Measurements from ENCODE around the gene ARHGEF2.
"Not testable (repeated sequence)": the region's sequence is repeated elsewhere in the genome, so short reads cannot be mapped to it uniquely, and the experiment has no call there.

Gene ARHGEF2

GRCh38 chr1:155990005-155990739 is 11.8 kb upstream of the ARHGEF2 start:
- no peak for DNase-seq

GRCh38 chr1:155989242-155990004 is 11.1 kb upstream of the ARHGEF2 start:
- DNase-seq: peak; percentile 71

DNA sequence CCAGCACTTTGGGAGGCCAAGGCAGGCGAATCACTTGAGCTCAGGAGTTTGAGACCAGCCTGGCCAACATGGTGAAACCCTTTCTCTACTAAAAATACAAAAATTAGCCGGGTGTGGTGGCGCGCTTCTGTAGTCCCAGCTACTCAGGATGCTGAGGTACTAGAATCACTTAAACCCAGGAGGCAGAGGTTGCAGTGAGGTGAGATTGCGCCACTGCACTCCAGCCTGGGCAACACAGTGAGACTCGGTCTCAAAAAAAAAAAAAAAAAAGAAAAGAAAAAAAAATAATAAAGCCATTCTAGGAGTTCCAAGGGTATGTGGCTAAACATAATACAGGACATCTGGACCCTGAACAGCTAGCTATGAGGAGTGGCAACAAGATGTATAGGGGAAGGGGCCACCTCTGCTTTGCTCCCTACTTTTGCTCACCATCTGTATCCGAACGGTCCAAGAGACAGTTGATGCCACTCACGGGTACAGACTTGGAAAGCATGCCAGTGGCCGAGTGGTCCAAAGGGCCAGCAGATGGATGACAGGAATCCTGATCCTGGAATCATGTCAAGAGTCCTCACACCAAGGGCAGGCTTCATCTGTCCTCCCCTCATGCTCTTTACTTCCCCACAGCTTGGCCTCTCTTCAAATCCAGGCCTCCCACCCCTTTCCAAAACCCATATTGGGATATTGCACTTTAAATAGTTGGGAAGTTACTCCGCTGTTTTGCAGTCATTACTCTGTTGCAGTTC is 6.7 kb upstream of the ARHGEF2 start:
- not testable (repeated sequence) for DNase-seq

GRCh38 chr1:155984341-155984740 is 6.0 kb upstream of the ARHGEF2 start:
- DNase-seq: peak; percentile 80

GRCh38 chr1:155983191-155984024 is 5.1 kb upstream of the ARHGEF2 start:
- DNase-seq: peak; percentile 65

DNA sequence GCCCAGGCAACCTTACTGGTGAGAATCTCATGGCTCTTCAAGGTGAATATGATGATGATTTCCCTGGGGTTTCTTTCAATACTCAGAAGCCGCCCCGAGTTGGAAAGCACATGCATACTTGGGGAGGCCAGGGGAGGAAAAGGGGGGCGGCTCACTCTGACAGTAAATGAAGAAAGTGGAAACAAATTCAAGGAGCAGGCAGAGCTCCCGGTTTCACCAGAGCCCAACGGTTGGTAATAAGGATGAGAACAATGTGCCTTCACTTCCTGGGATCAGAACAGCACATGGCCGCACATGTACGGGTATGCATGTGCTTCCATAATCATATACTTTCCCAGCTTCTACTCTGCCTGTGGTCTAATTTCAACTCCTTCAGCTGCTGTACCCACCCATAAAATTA is 3.8 kb upstream of the ARHGEF2 start:
- DNase-seq: no peak

DNA sequence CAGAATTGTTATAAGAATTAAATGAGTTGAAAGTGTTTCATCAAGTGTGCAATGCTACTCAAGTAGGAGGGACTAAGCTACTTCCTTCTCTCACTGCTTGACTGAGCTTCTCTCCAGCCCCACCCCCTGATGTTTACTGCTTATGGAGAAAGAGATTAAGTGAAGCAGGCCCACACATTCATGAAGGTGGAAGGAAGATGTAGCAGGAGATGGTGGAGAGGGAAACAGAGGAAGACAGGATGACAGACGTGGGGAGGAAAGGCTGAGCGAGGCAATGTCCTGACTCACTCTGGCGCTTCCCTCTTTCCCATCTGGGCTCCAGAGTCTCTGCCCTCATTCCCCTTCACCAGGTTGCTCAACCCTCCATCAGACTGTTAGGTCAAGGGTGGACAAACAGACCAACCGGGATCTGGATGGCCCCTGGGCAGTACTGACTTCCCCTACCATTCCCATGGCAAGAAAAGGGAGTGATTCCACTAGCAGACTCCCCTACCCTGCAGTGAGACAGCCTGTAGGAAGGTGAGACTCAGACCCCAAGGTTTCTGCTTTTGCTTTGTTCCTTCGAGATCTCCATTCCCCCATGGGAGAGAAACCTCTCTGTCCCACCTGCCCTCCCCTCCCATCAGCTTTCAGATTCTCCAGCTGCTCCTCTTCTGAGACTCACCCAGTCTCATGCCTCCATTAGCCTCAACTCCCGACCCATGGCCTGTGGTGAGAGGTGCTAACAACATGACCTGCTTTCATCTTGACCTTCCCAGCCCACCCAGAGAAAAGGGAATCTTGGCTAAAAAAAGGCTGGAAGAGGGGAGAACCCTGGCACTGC is 3.1 kb upstream of the ARHGEF2 start:
- DNase-seq: no peak

DNA sequence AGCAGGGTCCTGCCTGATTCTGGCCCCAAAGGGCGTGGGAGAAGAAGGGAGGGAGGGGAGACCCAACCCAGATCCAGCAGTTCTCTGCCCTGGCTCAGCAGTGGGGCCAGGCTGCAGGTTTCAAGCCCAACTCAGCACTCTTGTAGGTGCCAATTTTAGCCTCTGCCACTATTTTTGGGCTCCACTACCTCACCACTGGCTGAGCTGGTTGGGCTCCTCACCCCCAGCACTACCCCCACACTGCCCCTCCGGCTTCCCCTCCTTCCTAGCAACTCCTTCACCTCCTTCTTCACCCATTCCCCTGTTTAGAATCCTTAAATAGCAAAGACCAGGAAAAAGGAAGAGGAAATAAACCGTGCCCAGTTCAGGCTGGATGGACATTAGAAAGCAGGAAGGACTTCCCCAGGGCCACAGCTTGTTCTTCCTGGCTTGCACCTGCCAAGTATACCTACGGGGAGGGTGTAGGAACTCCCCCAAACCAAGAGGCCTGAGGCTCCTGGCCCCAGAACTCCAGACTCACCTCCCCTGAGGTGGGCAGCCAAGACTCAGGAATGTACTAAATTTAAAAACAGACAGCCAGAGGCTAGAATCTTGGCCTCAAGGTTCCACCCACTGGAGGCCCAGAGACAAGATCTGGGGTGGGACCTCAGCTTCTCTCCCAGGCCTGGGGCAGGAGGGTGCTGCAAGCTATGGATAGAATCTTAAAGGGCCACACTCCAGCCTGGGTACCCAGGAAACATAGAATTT is 1.4 kb upstream of the ARHGEF2 start:
- no peak for DNase-seq

- no peak for DNase-seq
These were observed 654 bp upstream of the ARHGEF2 start for GRCh38 chr1:155978973-155979429.

DNA sequence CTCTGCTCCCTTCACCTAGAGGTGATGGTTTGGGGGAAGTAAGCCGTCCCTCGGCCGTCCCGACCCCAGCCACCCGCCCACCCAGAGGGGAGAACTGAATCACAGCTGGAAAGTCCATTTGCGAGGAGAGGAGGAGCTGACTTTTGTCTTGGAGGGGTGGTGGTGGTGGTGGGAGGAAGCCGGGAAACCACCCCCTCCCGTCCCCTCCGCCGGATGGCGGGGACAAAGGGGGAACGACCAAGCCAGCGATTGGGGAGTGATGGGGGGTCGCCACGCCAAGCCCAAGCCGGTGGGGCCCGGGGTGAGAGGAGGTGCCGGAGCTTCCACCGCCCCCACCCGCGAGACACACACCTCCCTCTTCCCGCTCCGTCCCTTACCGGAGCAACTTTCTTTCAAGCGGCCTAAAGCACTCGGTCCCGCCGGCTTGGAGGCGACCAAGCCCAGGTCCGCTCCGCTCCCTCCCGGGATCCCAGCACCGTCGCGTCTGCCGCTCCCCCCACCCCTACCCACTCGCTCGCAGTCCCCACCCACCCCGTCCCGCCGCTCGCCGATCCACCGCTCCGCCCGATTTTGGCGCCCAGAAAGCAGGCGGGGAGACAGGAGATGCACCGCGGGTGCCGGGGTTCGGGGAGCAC is 540 bp downstream of the ARHGEF2 start:
- no peak for DNase-seq

DNA sequence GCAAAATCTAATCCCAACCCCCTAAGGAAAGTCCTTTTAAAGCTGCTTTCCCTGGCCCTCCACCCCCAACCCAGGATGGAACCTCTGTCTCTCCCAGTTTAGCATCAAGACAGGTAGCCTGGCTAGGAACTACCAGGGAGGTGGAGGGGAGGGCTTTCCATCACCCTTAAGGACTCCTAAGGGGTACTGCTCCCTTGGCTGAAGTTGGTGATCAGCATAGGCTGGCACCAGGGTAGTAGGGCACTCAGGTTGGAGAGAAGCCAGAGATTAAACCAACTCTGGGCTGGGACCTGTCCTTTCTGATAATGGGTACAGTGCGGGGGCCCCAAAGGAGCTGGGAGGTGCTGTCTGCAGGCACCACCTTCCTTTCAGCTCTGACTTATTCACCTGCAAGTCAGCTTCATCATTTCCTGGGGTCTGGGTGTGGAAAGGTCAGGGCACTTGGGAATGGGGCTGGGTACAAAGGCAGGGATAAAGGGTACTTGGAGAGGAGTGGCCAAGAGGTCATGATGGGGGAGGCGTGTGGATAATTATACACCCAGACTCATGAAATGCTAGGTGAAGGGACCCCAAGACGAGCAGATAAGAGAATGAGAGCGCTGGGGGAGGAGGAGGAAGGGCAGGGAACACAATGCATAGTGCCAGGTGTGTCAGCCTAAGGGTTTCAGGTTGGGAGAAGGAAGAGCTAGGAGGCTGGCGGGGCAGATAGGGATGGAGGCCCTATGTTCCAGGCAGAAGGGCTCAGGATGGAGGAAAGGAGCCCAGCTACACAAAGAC is 1.2 kb downstream of the ARHGEF2 start:
- no peak for DNase-seq

DNA sequence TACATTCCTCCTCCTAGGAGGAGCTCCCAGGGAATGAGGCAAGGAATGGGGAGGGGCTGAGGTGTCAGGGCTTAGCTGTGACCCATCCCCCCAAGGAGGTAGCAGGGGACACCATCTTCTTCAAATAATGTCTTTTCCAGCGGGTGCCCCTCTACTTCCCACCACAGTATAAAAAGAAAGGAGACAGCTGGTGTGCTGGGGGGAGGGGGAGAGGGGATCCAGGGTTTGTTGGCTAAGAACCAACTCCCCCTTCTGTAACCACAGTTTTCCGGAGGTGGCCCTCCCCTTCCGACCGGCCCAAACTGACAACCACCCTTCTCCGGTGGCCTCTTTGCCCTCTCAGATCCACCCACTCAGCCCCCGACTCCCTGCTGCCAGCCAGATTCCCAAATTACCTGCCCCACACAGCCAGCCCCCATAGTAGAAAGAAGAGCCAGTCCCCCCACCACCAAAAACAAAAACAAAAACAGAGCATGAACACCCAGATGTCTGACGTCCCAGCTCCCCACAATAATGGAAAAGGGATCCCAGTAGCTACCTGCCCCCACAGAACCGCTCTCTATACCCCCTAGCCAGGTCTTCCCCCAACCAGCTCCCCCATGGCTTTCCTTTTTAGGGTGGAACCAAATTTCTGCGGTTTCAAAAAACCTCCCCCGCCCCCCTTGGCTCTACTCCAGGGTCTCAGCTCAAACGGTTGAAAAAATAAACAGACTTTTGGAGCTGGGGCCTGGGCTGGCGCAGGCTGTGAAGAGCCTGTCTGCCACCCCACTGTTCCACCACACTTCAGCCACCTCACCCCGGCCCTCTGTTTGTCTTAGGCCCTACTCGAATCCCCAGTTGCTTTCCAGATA is 2.1 kb downstream of the ARHGEF2 start:
- DNase-seq: peak; percentile 33

- no peak for DNase-seq
These were observed 2.8 kb downstream of the ARHGEF2 start for GRCh38 chr1:155975375-155976061.

DNA sequence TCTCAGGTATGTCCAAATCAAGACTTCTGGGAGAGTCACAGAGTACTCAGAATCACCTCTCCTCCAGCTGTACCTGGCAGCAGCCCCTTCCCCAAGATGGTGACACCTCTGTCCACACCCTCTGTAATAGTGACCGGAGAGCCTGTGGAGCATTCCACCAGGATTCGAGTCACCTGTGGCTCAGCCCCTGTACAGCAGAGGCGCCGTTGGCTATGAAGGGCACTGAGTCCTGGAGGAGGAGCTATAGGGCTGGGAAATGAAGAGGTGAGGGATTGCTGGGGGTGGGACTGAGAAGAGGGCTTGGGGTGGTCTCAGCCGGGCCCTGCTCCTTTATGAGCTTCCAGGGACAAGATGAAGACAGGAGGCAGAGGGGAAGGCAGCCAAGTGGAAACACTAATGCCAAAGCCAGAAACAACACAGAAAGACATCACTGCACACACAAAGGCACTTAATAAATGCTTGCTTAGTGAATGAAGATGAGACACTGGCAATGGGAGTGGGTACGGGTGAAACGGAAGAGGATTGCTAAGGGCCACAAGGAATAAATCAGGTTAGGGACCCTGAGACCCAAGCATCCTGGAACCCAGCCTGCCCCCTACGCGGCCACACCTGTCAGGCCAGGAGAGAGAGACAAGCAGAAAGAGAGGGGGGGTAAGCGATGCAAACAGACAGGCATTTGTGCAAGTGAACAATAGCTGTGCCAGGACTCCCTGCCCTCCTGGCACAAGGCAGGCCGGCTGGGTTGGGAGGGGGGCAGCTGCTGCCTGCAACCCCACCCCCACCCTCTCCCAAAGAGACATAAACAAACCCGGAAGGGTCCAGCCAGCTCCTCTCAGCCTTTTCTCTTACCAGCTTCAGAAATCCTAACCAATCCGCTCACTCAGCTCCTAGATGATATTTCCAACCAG is 3.9 kb downstream of the ARHGEF2 start:
- DNase-seq: no peak

DNA sequence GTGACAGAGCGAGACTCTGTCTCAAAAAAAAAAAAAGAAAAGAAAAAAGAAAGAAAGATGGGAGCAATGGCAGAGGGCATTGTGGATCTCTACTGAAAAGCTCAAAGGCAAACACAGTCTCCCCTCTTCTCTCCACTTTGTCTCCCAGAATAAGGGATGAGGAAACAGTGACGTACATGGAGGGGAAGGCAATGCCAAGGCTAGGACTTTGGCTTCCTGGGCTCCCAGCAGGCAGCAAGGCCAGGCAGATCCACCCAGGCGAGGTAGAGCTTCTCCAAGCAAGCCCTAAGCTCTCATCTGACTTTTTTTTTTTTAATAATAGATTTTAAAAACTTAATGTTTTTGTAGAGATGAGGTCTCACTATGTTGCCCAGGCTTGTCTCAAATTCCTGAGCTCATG is 4.6 kb downstream of the ARHGEF2 start:
- no peak for DNase-seq

GRCh38 chr1:155971910-155972809 is 6.2 kb downstream of the ARHGEF2 start:
- DNase-seq: no peak

All from NCI-H774 (cell line).